Measurements from ENCODE around the gene SMYD5.
A peak's percentile ranks its signal among the peaks of the same experiment; 100 is the strongest.

Gene SMYD5

GRCh38 chr2:73266061-73266901 is 52.2 kb downstream of the SMYD5 start:
- no peak for DNase-seq
- H3K9me3 ChIP-seq (ENCODE audit: severe bottlenecking) = no peaks in the 10 kb centered on the region
- peaks cover 26% of the 10 kb centered on the region for H3K36me3 ChIP-seq
- no peak overlapping the region for H3K4me3 ChIP-seq (ENCODE audit: low read depth, low read length)
- no peak overlapping the region for H3K27ac ChIP-seq
- H3K27me3 ChIP-seq (ENCODE audit: insufficient read depth, low read depth, severe bottlenecking) = no peaks in the 10 kb centered on the region
- TF ChIP-seq CTCF (IDR thresholded peaks at IDR 0.05; ENCODE audit: low read depth, low read length) = no peak

- no peaks in the 10 kb centered on the region for H3K9me3 ChIP-seq (ENCODE audit: severe bottlenecking)
- no peak overlapping the region for H3K4me3 ChIP-seq (ENCODE audit: low read depth, low read length)
- H3K36me3 ChIP-seq = peaks cover 21% of the 10 kb centered on the region
- no peak overlapping the region for H3K27ac ChIP-seq
- TF ChIP-seq CTCF (IDR thresholded peaks at IDR 0.05; ENCODE audit: low read depth, low read length) = no peak
- no peaks in the 10 kb centered on the region for H3K27me3 ChIP-seq (ENCODE audit: insufficient read depth, low read depth, severe bottlenecking)
- no peak for DNase-seq
Observed at GRCh38 chr2:73267008-73267407, 53.0 kb downstream of the SMYD5 start.

DNA sequence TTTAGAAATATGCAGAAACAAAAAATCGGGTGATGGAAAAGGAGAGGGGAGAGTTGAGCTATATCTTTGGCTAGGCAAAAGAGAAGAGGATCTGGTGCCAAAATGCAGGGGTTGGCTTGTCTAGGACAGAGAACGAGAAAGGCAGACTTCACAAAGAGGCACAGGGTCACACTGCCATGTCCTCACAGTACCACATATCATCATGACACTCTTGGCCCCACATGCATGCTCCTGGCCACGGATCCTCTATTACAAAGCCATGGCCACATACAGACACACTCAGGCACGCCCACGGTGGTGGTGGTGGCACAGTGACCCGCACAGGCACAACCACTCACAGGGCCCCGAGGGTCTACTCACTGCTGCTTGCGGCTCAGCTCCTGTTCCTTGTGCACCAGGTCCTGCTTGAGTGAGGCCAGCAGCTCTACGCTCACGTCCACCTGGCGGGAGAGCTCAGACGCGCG is 54.4 kb downstream of the SMYD5 start:
- H3K27me3 ChIP-seq (ENCODE audit: insufficient read depth, low read depth, severe bottlenecking) = no peaks in the 10 kb centered on the region
- TF ChIP-seq CTCF (IDR thresholded peaks at IDR 0.05; ENCODE audit: low read depth, low read length) = no peak
- no peaks in the 10 kb centered on the region for H3K9me3 ChIP-seq (ENCODE audit: severe bottlenecking)
- peak; percentile 58 for DNase-seq
- peak overlapping the region; percentile 71 for H3K27ac ChIP-seq
- peaks cover 11% of the 10 kb centered on the region for H3K36me3 ChIP-seq
- H3K4me3 ChIP-seq (ENCODE audit: low read depth, low read length) = peak overlapping the region; percentile 37

DNA sequence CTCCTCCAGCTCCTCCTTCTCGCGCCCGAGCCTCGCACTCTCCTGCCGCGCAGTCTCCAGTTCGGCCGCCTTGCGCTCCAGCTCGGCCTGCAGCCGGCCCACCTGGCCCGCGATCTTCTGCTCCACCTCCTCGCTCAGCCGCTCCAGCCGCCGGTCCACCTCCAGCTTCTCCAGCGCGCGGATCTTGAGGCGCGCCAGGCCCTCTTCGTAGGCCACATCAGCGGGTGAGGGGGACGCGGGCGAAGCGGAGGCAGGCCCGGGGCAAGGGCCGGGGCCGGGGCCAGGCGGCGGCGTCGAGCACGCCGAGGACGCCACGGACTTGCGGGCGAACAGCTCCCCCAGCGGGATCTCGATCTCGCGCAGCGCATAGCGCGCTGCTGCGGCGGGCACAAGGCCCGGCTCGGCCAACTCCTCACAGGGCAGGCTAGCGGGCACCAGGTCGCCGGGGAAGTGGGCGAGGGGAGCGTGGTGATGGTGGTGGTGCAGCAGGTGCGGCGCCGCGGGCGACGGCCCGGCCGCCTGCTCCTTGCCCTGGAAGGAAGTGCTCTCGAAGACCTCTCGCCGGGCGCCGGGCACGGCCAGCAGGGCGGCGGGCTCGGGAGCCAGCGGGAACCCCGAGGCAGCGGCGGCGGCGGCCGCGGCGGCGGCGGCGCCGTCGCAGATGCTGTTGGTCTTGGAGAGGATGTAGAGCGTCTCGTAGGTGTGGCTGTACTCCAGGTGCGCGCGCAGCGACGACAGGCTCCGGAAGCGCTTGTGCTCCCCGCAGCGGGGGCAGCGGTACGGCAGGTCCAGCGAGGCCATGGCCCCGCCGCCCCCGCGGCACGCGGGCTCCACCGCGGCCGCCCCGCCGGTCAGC is 55.0 kb downstream of the SMYD5 start:
- H3K27ac ChIP-seq = peak overlapping the region; percentile 71

More for the DNA sequence above, 55.0 kb downstream of the SMYD5 start:
- Histone ChIP-seq H3K27me3 (ENCODE audit: insufficient read depth, low read depth, severe bottlenecking) (no peaks in the 10 kb centered on the region), H3K9me3 (ENCODE audit: severe bottlenecking) (no peaks in the 10 kb centered on the region), H3K4me3 (ENCODE audit: low read depth, low read length) (peak overlapping the region; percentile 37), H3K36me3 (peaks cover 5% of the 10 kb centered on the region)
- TF ChIP-seq CTCF (IDR thresholded peaks at IDR 0.05; ENCODE audit: low read depth, low read length) = peak; percentile 24; the same call in 1 of the 2 replicates
- peak; percentile 87 for DNase-seq
